ENCODE results near the gene IER5L.

Gene IER5L

DNA sequence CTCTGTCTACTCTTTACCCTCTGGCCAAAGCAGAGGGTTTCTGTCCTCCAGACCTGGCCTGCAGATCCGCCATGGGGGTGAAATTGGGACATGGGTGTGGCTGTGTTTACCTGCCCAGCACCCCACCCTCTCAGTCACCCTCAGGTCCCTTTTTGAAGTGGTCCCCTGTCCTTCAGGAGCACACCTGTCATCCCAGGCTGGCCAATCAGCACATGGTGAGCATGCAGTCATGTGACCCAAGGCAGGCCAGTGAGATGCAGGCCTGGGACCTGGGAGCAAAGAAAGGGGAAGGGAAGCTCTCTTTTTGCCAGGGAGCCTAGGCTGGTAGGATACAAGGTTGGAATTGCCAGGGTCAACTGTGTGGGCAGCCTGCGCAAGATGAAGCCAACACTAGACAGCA, 28.3 kb upstream of the IER5L start:
- no peak for ATAC-seq

DNA sequence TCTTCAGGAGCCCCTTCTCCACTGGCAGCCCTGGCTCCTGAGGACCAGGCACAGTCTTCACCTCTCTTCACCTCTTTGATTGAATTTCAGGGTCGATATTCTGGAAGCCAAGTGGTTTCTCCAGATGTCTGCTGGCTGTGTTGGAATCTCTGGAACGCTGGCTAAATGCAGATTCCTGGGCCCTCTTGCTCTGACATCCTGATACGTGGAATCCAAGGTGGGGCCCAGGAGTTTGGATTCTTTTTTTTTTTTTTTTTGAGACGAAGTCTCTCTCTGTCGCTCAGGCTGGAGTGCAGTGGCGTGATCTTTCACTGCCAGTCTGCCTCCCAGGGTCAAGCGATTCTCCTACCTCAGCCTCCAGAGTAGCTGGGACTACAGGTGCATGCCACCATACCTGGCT, 26.8 kb upstream of the IER5L start:
- ATAC-seq, result no peak
- TF ChIP-seq ESRRG (CRISPR knock-in tag; IDR thresholded peaks at IDR 0.05) (no peak), ARNTL (CRISPR knock-in tag; IDR thresholded peaks at IDR 0.05; ENCODE audit: borderline replicate concordance, low read depth) (no peak), ZC3H10 (CRISPR knock-in tag; IDR thresholded peaks at IDR 0.05) (no peak), ZNF70 (CRISPR knock-in tag; IDR thresholded peaks at IDR 0.05) (no peak), ZFP3 (CRISPR knock-in tag; IDR thresholded peaks at IDR 0.05) (no peak)

More for the DNA sequence above, 28.3 kb upstream of the IER5L start:
- TF ChIP-seq ZNF565 (CRISPR knock-in tag; conservative IDR thresholded peaks at IDR 0.05; ENCODE audit: low read depth) (no peak), CSDC2 (CRISPR knock-in tag; IDR thresholded peaks at IDR 0.05) (no peak), ZNF8 (CRISPR knock-in tag; IDR thresholded peaks at IDR 0.05) (no peak), RARB (CRISPR knock-in tag; IDR thresholded peaks at IDR 0.05) (no peak), BACH2 (CRISPR knock-in tag; IDR thresholded peaks at IDR 0.05; ENCODE audit: borderline replicate concordance) (no peak), GLIS3 (CRISPR knock-in tag; IDR thresholded peaks at IDR 0.05) (no peak)
- TF ChIP-seq, protein P1, sequence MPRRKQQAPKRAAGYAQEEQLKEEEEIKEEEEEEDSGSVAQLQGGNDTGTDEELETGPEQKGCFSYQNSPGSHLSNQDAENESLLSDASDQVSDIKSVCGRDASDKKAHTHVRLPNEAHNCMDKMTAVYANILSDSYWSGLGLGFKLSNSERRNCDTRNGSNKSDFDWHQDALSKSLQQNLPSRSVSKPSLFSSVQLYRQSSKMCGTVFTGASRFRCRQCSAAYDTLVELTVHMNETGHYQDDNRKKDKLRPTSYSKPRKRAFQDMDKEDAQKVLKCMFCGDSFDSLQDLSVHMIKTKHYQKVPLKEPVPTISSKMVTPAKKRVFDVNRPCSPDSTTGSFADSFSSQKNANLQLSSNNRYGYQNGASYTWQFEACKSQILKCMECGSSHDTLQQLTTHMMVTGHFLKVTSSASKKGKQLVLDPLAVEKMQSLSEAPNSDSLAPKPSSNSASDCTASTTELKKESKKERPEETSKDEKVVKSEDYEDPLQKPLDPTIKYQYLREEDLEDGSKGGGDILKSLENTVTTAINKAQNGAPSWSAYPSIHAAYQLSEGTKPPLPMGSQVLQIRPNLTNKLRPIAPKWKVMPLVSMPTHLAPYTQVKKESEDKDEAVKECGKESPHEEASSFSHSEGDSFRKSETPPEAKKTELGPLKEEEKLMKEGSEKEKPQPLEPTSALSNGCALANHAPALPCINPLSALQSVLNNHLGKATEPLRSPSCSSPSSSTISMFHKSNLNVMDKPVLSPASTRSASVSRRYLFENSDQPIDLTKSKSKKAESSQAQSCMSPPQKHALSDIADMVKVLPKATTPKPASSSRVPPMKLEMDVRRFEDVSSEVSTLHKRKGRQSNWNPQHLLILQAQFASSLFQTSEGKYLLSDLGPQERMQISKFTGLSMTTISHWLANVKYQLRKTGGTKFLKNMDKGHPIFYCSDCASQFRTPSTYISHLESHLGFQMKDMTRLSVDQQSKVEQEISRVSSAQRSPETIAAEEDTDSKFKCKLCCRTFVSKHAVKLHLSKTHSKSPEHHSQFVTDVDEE (CRISPR knock-in tag; IDR thresholded peaks at IDR 0.05), result no peak
- TF ChIP-seq, protein P2, sequence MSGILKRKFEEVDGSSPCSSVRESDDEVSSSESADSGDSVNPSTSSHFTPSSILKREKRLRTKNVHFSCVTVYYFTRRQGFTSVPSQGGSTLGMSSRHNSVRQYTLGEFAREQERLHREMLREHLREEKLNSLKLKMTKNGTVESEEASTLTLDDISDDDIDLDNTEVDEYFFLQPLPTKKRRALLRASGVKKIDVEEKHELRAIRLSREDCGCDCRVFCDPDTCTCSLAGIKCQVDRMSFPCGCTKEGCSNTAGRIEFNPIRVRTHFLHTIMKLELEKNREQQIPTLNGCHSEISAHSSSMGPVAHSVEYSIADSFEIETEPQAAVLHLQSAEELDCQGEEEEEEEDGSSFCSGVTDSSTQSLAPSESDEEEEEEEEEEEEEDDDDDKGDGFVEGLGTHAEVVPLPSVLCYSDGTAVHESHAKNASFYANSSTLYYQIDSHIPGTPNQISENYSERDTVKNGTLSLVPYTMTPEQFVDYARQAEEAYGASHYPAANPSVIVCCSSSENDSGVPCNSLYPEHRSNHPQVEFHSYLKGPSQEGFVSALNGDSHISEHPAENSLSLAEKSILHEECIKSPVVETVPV (CRISPR knock-in tag; IDR thresholded peaks at IDR 0.05), result no peak
- TF ChIP-seq, protein P3, sequence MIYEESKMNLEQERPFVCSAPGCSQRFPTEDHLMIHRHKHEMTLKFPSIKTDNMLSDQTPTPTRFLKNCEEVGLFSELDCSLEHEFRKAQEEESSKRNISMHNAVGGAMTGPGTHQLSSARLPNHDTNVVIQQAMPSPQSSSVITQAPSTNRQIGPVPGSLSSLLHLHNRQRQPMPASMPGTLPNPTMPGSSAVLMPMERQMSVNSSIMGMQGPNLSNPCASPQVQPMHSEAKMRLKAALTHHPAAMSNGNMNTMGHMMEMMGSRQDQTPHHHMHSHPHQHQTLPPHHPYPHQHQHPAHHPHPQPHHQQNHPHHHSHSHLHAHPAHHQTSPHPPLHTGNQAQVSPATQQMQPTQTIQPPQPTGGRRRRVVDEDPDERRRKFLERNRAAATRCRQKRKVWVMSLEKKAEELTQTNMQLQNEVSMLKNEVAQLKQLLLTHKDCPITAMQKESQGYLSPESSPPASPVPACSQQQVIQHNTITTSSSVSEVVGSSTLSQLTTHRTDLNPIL (CRISPR knock-in tag; IDR thresholded peaks at IDR 0.05; ENCODE audit: low read depth), result no peak

DNA sequence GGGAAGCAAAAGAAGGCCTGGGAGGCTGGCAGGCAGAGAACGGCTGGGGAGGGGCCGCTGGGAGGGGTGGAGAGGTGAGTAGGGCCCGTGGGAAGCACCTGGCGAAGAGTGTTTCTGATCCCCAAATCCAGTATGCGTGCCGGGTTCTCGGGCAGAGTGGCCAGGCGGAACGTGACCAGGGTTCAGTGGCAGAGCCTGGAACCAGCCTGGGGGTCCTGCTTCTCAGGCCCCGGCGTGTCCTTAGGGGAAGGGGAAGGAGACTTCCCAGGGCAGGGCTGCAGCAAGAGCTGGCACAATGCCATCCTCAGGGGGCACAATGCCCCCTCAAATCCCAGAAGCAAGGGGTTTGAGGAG, 25.5 kb upstream of the IER5L start:
- no peak for ATAC-seq
- no peak for TF ChIP-seq ZFP30 (CRISPR knock-in tag; IDR thresholded peaks at IDR 0.05)
- no peak for TF ChIP-seq ZNF565 (CRISPR knock-in tag; conservative IDR thresholded peaks at IDR 0.05; ENCODE audit: low read depth)
- no peak for TF ChIP-seq ZNF70 (CRISPR knock-in tag; IDR thresholded peaks at IDR 0.05)
- no peak for TF ChIP-seq CSDC2 (CRISPR knock-in tag; IDR thresholded peaks at IDR 0.05)
- TF ChIP-seq, protein P4, sequence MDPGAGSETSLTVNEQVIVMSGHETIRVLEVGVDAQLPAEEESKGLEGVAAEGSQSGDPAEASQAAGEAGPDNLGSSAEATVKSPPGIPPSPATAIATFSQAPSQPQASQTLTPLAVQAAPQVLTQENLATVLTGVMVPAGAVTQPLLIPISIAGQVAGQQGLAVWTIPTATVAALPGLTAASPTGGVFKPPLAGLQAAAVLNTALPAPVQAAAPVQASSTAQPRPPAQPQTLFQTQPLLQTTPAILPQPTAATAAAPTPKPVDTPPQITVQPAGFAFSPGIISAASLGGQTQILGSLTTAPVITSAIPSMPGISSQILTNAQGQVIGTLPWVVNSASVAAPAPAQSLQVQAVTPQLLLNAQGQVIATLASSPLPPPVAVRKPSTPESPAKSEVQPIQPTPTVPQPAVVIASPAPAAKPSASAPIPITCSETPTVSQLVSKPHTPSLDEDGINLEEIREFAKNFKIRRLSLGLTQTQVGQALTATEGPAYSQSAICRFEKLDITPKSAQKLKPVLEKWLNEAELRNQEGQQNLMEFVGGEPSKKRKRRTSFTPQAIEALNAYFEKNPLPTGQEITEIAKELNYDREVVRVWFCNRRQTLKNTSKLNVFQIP (CRISPR knock-in tag; IDR thresholded peaks at IDR 0.05; ENCODE audit: borderline replicate concordance, low read depth), result no peak
- TF ChIP-seq TOX (CRISPR knock-in tag; IDR thresholded peaks at IDR 0.05; ENCODE audit: borderline replicate concordance), result no peak
- no peak for TF ChIP-seq ZC3H10 (CRISPR knock-in tag; IDR thresholded peaks at IDR 0.05)
- no peak for TF ChIP-seq ISL1 (CRISPR knock-in tag; IDR thresholded peaks at IDR 0.05)
- no peak for TF ChIP-seq SNAI2 (CRISPR knock-in tag; IDR thresholded peaks at IDR 0.05)
- no peak for TF ChIP-seq ARNTL (CRISPR knock-in tag; IDR thresholded peaks at IDR 0.05; ENCODE audit: borderline replicate concordance, low read depth)
- TF ChIP-seq, protein P3 (CRISPR knock-in tag; IDR thresholded peaks at IDR 0.05; ENCODE audit: low read depth), result no peak
- TF ChIP-seq ZNF8 (CRISPR knock-in tag; IDR thresholded peaks at IDR 0.05), result no peak
